ENCODE results near the gene ELF1. TPM values are rescaled to one million over a fixed set of nuclear protein-coding genes. Genes with fewer than 3 reads are reported as not detected.

The ELF1 gene
- total and polyA plus RNA-seq, 2 donors (not counting 3 experiments of a cell fraction or from before 2014, with no cell fraction given), result 31.8 to 61.2 TPM

- Histone ChIP-seq H3K27ac (ENCODE audit: insufficient read depth, low read depth, low read length) (no peak overlapping the region), H3K27me3 (ENCODE audit: control insufficient read depth in 2 of 2, insufficient read depth in 2 of 2, low read length in 2 of 2) (no peaks in the 10 kb centered on the region), H3K36me3 (ENCODE audit: control insufficient read depth in 2 of 2, extremely low read depth in 1 of 2, insufficient read depth in 2 of 2, low read length in 2 of 2) (no peaks in the 10 kb centered on the region), H2AFZ (ENCODE audit: low read depth, low read length) (no peak overlapping the region), H3K9ac (replicated peaks; ENCODE audit: extremely low read depth, insufficient read depth, low read length) (no peak overlapping the region), H3K9me1 (replicated peaks; ENCODE audit: control insufficient read depth, extremely low read depth, insufficient read depth, low read length) (no peaks in the 10 kb centered on the region), H3K4me3 (replicated peaks in 1 of 3; ENCODE audit: insufficient read depth in 1 of 3, low read depth in 1 of 3, low read length in 3 of 3) (no peak overlapping the region), H3K9me3 (replicated peaks; ENCODE audit: control insufficient read depth, insufficient read depth, low read length) (no peaks in the 10 kb centered on the region), H3K79me2 (ENCODE audit: control insufficient read depth, insufficient read depth, low read length) (peaks cover 53% of the 10 kb centered on the region), H4K20me1 (replicated peaks; ENCODE audit: control insufficient read depth, extremely low read depth, insufficient read depth, low read length) (no peaks in the 10 kb centered on the region), H3K4me1 (ENCODE audit: control insufficient read depth, extremely low read depth, insufficient read depth, low read length) (peaks cover 3% of the 10 kb centered on the region), H3K4me2 (ENCODE audit: insufficient read depth, low read length) (no peak overlapping the region)
- dilution Hi-C loops (cut with MboI; ENCODE audit: extremely low pct_ligation_motif_present, low sequenced_read_pairs) (no loop called here), intact Hi-C loops (cut with micrococcal nuclease) (no loop called here)
- FAIRE-seq (no peak), DNase-seq (ENCODE audit: low read depth, low spot score) (no peak)
- CTCF ChIA-PET, result interaction anchor here (0.9 kb wide), 1 partner anchor 39 kb away, joined by 3 read pairs; no protein-coding TSS in a partner anchor
- TF ChIP-seq MAX (IDR thresholded peaks at IDR 0.05; ENCODE audit: insufficient read depth, insufficient read length), result no peak
- no peak for TF ChIP-seq EZH2 (IDR thresholded peaks at IDR 0.05; ENCODE audit: borderline replicate concordance, low read depth, low read length, severe bottlenecking)
- no peak for TF ChIP-seq GATA2 (IDR thresholded peaks at IDR 0.05; ENCODE audit: insufficient read depth, insufficient read length, low read depth, low read length)
- TF ChIP-seq CTCF (IDR thresholded peaks at IDR 0.05; ENCODE audit: extremely low read depth in 1 of 2, insufficient read depth in 1 of 2, low read depth in 1 of 2, low read length in 2 of 2), result no peak
- no peak for TF ChIP-seq POLR2AphosphoS5 (IDR thresholded peaks at IDR 0.05; ENCODE audit: insufficient read depth, low read depth, low read length)
- no peak for TF ChIP-seq POLR2A (IDR thresholded peaks at IDR 0.05; ENCODE audit: low read depth, low read length)
- TF ChIP-seq FOS (IDR thresholded peaks at IDR 0.05; ENCODE audit: borderline replicate concordance, insufficient read depth, low read length), result no peak
- TF ChIP-seq JUN (IDR thresholded peaks at IDR 0.05; ENCODE audit: borderline replicate concordance, insufficient read depth, insufficient read length, low read depth), result no peak
- TF ChIP-seq MYC (IDR thresholded peaks at IDR 0.05; ENCODE audit: low read depth, low read length), result no peak
- no TSS peak for BruUV-seq (replicated peaks)
- POLR2A ChIA-PET, result no interaction called here
These were observed 3.2 kb downstream of the ELF1 start for GRCh38 chr13:41015920-41016319.
